Dermis microvascular lymphatic vessel endothelial cell (primary cell): ENCODE results near the gene DTNB. TPM values are rescaled to one million over a fixed set of nuclear protein-coding genes. Genes with fewer than 3 reads are reported as not detected.

Experiments used
- DNase-seq, 2 donors: peaks; one replicate each; pipeline versions ENCODE4 v3.0.0 to v3.0.0-alpha.2; 2010; ENCODE audit warnings: low read depth in 2 of 2
- total RNA-seq: library from RNA; depleted of rRNA; stranded (reverse); fragments of >200 nt; gene quantifications from 2 replicates; pipeline ENCODE4 v1.2.1, GENCODE V29; 2014

Gene DTNB
- total RNA-seq, 1 donor from 2014 or later = 4.9 TPM

DNA sequence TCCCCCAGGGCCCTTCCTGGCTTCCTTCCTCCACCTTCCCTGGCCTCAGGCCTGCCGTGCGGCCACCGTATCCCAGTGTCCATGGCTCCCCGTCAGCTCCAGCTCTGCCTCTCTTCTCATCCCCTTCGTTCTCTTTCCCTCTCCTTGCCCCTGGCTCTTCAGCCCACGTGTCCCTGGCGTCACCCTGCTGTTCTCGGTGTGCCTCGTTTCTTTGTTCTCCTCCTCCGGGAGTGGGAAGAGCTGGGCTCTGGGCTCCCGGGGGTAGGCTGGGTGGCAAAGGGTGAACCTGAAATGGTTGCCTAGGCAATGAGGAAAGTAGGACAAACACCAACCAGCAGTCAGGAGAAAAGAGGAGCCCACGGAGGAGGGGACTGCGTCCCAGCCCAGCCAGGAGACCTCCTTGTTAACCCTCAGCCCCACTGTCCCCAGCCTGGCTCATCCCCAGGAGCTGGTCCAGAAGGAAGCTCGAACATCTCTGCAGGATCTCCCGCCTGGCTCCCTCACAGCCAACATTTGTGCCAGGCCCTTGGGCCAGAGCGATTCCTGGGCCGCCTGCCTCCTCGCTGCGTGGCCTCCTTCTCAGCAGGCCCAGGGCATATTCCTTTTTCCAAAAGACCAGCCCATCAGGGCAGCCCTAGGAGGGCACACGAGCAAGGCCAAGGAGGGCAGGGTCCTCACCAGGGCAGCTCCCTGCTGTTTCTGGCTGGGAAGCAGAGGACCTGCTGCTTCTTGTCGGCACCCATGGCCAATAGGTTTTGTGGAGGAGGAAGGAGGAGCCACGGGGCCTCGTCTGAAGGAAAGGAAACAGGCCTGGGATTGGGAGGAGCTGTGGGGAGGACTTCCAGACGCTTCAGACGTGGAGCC is 300.7 kb downstream of the DTNB start:
- no peak for DNase-seq

DNA sequence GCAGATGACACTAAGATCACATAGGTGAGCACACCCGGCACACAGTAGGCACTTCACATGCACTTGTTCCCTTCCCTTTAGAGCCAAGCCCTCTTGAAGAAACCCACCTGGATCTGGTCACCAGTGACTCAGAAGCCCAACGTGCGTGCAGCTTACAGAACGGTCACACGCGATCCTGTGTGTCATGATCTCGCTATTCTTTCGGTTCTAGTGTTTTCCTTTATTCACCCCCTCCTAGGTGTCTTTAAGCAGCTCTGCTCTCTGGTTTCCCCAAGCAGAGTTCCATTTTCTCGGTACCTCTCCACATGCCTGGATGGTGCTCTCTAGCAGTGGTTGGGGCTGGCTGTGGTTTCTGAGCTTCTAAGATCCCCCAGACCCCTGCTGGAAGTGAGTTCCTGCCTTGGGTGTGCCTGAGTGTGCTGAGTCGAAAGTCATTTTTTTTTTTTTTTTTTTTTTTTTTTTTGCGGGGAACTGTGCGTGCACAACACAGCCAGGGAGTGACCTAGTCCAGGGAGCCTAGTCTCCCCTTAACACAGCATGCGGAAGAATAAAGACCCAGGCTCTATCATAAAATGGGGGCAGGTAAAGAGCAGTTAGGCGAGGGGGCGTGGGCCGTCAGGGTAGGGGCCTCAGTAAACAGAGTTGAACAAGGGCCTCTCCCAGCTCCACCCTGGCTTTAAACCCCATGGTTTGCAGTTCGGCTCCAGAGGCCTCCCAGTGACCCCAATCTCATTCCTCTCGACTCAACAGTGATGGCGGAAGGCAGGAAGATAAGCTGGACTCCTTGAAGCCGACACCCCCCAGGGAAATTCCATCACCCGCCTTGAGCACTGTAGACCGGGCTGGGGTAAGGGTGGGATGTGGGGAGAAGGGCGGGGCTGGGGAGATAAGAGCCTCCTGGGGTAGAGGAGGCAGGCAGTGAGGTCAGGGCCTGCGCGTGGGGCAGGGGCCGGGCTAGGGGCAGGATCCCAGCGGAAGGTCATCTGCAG is 301.8 kb downstream of the DTNB start:
- DNase-seq = no peak

DNA sequence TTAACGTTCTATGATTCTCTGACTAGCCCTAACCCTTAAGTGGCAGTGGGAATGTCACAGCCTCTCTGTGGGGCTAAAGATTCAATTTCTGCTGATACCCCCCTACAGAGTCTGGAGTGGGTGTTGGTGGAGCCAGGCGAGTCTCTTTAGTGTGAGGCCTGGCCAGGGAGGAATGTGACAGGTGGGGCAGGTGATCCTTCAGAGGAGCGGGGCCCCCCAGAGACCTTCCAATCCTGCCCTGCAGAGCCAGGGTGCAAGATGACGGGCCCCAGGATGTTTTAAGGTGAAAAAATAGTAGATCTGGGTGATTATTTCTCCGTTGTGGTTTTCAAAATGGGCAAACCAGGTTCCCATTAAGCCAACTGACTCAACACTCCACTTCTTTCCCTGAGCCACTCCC is 303.5 kb downstream of the DTNB start:
- no peak for DNase-seq

DNA sequence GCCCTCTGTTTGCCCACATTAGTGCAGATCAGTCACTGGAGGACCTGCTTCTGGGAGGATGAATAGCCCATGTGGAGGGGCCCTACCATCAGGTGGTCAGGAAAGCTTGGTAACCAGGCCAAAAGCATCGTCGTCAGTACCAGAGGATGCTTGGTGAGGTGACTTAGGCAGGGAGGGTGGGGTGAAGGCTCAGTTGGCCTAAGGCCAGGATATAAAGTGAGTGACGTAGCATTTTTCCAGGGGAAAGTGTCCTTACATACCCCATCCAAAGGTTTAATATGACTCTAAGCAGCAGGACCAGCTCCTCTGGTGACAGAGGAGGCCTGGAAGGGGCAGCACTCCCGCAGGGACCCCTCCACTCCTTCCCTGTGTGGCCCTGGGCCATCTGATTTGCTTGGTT is 303.9 kb downstream of the DTNB start:
- DNase-seq = no peak

DNA sequence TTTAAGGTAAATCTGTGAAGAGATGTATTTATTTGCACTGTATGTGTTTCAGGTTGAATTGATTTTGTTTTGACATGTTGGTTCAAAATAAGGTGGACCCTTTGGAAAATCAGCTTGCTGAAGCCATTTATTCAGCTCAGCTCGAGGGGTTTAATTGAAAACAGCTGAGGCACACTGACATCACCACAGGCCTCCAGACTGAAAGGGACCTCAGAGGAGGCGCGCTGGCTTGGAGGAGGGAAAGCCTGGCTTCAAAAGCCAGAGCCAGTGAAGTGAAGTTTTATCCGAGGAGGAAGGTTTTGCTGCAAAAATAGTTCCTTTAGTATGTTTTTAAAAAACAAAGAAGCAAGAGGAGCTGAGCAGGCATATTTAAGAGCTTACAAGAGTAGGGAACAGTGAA is 304.7 kb downstream of the DTNB start:
- DNase-seq = no peak

DNA sequence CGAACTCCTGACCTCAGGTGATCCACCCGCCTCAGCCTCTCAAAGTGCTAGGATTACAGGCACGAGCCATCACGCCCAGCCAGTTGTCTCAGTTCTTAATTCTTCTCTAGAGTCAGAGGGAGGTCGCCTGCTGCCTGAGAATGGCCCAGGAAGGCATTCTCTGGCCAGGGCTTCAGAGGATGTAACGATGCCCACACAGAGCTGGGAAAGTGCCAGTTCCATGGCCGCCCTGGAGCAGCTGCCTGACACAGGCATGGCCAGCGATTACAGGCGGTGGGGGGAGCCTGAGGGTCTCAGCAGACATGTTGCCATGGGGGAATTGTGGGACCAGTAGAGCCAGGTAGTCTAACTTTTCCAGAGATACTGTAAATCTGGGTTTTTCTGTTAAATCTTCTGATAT is 306.1 kb downstream of the DTNB start:
- no peak for DNase-seq

DNA sequence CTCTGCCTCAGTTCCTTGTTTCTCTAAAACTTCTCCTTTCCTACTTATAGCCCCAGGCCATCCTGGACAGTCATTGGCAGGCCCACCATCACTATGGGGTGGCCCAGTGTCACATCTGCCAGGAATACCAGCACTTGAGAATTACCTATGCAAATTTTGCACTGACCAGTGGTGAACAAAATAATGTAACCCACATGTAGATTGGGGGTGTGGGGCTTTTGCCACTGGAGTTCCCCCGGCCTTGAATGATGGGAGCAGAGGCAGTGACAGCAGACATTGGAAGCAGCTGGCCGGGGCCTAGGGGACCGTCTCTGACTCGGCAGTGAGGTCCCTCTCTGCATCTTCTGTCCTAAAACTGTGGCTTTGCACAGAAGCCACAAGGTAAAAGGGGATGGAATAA is 306.7 kb downstream of the DTNB start:
- DNase-seq = no peak

DNA sequence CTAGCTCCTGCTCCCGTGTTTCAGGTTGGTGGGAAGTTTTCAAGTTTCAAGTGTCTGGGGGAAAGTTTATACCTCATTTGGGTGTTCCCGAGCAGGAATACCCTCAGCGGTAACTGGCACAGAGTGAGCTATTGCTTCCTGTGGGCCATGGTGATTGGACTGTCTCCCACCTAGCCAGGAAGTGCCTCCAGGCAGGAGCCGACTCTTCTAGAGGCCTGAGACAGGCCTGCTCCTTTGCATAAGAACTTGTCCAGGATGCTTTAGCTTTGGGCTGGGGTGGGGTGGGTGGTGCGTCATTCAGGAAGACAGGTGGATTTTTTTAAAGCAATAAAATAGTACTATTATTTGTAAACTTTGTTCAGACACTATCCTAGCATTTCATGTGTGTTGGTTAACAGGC is 308.1 kb downstream of the DTNB start:
- no peak for DNase-seq

DNA sequence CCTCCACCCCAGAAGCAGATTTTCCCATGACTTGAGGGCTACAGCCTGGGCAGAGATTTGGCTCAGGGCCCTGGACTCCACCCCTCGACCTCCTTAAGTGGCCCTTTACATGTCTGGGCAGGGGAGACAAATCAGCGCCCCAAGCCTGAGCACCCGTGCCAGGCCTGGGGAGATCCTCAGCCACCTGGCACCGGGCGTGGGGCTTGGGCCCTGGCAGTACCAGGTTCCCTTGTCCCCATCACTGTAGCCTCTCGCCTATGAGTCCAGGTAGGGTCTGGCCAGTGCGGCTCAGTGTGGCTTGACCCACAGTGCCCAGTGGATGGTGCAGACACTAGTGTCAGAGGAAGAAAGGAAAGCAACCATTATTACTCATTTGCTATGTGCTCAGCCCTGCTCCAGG is 309.6 kb downstream of the DTNB start:
- no peak for DNase-seq

DNA sequence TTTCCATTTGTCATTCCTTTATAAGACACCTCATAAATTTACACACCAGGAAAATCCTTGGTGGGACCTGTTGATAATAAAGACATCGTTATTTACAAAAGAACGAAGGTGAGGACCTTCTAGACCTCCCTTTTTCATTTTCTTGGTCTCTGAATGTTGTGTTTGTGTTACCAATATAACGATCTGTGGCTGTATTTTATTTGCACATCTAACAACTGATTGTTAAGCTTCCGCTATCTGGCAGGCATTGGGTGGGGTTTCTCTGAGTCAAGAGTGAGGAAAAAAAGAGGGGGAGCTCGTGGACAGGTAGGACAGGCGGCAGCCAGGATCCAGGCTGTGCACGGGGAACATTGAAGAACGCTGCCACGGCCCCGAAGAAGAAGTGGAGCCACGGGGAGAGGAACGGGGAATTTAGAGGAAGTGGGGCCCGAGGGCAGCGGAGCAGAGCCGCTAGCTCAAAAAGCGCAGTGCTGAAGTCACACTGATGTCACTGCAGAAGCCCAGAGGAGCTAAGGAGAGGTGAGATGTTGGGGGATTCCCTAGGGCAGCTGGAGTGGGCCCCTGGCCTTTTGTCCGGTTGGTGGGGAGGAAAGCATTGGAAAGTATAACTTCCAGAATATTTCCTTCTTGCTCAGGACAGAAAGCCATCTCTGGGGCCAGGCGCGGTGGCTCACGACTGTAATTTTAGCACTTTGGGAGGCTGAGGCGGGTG is 310.8 kb downstream of the DTNB start:
- peak in 1 of 2 donors; percentile 8 for DNase-seq

DNA sequence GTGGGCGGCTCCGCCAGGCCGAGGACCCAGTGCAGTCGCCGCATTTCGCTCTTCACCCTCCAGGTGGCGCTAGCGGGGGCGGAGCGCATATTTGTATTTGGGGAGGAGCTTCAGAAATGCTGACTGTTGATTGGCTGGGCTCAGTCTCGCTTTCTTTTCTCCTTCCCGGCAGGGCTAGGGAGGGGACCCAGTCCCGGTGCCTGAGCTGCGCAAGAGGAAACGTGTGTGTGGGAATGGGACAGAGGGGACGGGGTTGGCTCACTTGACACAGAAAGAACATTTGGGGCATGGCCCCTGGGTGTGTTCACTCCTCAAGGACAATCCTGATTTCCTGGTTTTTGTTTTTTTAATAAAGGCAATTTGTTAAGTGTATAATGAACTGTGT is 311.3 kb downstream of the DTNB start:
- peak; percentile 87 to 91 for DNase-seq

DNA sequence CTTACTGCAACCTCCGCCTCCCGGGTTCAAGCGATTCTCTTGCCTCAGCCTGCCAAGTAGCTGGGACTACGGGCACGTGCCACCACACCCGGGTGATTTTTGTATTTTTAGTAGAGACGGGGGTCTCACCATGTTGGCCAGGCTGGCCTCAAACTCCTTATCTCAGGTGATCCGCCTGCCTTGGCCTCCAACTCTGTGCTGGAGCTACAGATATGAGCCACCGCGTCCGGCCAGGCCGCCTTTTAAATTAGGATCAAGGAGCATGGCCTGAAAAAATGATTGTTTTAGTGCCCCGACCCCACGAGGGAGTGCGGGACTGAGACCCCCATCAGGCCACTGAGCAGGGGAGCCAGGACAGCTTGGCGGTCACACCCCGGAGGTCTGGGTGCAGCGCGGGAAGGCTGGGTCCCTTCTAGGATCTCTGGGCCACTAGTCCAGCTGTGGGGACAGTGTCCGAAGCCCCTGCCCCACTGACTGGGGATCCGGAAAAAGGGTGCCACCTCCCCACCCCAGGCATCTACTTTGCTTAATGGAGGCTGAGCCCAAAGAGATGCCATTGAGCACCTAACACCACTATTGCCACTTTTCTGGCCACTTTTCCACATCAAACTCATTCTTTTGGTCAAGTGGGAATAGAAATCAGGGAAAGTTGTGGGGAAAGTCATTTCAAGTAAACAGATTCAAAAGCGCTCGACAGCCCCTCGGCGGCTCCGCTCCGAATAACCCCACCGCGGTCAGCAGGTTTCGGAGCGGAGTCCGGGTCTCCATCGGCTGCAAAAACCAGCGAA is 311.9 kb downstream of the DTNB start:
- no peak for DNase-seq

DNA sequence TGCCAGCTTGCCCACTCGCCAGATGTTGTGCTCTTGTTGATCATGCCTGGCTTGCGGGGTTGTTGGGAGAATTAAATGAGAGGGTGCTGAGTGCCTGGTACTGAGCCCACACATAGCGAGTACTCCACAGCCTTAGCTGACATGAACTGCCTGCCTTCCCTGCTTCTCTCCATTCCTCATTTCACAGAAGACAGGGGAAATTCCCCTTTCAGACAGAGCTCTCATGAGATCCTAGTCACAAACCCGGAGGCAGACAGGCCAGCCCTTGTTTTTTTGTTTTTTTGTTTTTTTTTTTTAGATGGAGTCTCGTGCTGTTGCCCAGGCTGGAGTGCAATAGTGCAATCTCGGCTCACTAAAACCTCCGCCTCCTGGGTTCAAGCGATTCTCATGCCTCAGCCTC is 314.5 kb downstream of the DTNB start:
- DNase-seq = no peak

DNA sequence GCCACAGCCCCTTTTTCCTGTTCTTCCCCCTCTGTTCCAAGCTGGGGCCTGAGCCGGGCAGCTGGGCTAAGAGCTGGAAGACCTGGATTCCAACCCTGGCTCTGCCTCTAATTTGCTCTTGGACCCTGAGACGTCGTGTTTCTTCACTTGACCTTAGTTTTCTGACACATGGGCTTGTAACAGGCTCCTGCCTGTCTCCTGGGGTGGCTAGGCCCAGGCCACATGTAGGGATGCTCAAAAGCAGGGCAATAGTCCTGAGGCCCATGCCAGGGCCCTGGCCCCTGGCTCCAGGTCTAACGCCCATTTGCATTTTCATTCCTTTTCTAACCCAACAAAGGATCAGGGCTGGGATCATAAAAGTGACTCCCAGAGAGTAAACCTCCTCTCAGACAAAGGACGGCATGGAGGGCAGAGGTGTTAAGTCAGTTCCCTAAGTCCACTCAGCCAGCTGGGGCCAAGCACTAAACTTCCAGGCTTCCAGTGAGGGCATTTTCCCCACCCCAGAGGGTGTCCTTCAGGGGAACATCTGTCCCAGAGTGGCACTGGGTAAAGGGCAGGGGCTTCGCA is 315.0 kb downstream of the DTNB start:
- no peak for DNase-seq

DNA sequence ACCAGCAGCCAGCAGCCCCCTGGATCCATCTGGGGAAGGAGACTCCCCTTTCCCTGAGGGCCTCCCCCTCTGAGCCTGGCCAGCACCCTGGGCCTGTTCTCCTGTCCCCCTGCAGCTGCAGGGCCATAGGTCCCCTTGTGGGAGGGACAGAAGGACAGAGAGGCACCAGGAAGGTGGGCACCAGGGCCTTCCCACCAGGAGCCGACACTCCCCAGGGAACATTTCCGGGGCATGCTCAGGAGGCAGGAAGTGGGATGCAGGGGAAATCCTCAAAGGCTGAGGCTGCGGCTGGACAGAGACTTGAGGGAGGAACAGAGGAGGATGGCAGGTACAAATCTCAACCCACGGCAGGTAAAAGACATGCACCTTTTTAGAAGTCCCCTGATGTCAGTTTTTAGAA is 317.3 kb downstream of the DTNB start:
- DNase-seq = no peak

DNA sequence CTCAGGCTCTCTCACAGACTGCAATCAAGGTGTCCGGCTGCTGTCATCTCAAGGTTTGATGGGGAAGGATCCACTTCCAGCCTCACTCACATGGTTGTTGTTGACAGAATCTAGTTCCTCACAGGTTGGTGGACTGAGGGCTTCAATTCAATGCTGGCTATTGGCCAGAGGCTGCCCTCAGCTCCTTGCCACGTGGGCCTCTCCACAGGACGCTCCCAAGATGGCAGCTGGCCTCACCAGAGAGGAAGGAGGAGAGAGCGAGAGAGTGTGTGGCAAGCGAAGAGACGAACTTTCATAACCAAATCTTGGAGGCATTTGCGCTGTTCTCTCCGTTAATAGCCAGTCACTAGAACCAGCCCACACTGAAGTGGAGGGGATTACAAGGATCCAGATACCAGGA is 318.1 kb downstream of the DTNB start:
- no peak for DNase-seq

DNA sequence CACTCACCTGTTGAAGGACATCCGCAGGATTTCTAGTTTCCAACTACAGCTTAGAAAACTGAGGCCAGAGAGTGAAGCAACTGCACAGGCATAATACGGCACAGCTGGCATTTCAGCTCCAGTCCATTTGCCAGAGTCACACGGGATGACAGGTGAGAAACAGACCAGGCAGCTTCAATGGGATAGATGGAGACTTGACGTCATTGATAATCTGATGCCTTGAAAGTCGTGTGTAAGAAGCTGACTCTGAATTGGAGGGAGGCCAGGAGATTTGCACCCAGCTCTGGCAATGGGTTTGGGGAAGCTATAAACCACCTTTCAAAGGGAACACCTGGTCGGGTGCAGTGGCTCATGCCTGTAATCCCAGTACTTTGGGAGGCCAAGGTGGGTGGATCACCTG is 319.3 kb downstream of the DTNB start:
- no peak for DNase-seq

DNA sequence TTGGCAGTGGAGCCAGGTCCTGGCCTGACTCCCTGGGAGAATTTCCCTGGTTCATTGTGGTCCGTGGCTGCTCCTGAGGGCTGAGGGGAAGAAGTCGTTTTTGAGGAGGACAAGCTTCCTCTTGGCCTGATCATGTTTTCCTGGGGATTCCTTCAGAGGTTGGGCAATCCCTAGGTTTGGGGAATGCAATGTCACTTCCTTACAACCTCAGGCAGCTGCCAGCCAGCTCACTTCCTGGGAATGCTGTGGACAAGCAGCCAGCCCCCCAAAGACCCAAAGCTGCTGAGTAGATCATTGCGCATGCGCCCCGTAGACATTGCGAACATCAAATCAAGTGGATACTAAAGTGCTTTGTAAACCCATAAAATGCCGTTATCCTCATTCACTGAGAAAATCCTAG is 324.0 kb downstream of the DTNB start:
- DNase-seq = no peak

DNA sequence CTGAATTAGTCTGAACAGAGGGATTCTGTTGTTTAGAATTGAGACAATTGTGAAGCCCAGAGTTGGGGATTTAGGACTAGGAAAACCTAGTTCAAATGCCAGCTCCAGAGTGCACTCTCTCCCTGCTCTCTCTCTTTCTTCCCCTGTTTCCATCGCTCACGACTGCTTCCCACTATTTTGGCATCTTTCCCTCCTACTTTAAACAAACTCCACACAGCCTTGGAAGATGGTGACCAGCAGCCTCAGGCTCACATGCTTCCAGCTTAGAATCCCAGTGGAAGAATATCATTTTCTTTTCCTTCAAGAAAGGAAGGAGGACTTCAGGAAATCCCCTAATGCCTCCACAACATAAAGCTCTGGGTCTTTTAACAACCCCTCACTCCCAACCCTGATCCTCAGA is 325.5 kb downstream of the DTNB start:
- no peak for DNase-seq

DNA sequence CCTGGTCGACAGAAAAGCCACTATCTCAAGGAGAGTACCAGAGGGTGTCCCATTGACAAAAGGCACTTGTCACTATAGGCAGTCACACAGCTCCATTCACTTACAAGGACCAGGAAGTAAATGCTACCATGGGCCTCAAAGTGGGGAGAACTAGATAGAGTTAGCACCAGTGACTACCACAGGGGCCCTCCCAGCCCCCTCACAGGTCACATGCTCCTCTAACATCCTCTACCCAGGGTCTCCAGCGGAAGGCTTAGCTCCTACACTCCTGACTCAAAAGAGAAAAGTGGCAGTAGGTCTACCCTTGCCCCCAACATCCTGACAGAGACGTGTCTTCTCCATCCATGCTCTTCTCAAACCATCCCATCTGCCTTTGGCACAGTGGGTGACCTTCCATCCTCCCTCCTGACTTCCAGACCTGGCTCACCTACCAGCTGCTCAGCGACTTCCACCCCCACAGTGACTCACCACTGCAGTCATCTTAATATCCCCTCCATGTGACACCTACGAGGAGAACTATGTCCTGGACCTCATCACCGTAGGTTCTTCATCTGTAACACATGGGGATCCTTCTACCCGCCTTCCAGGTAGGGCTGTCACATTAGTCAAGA is 326.1 kb downstream of the DTNB start:
- DNase-seq = peak in 1 of 2 donors; percentile 13
